ENCODE measurements around the gene DYNC1I2.
"Not testable (repeated sequence)": the region's sequence is repeated elsewhere in the genome, so short reads cannot be mapped to it uniquely, and the experiment has no call there.

The DYNC1I2 gene

GRCh38 chr2:171718720-171719119 is 31.5 kb downstream of the DYNC1I2 start:
- DNase-seq: no peak

- DNase-seq: no peak
These were observed 32.4 kb downstream of the DYNC1I2 start for GRCh38 chr2:171719660-171720059.

- no peak for DNase-seq
These were observed 36.7 kb downstream of the DYNC1I2 start for GRCh38 chr2:171723716-171724683.

- no peak for DNase-seq
These were observed 39.7 kb downstream of the DYNC1I2 start for GRCh38 chr2:171726847-171727450.

GRCh38 chr2:171728989-171729951 is 42.0 kb downstream of the DYNC1I2 start:
- no peak for DNase-seq

- no peak for DNase-seq
These were observed 42.7 kb downstream of the DYNC1I2 start for GRCh38 chr2:171729952-171730317.

GRCh38 chr2:171735991-171736710 is 48.9 kb downstream of the DYNC1I2 start:
- no peak for DNase-seq

- DNase-seq: no peak
These were observed 53.9 kb downstream of the DYNC1I2 start for GRCh38 chr2:171741189-171741588.

- no peak for DNase-seq
These were observed 55.5 kb downstream of the DYNC1I2 start for GRCh38 chr2:171742760-171743159.

GRCh38 chr2:171745141-171745540 is 57.9 kb downstream of the DYNC1I2 start:
- no peak for DNase-seq

GRCh38 chr2:171745806-171746205 is 58.5 kb downstream of the DYNC1I2 start:
- DNase-seq: no peak

- no peak for DNase-seq
These were observed 60.1 kb downstream of the DYNC1I2 start for GRCh38 chr2:171747371-171747770.

- DNase-seq: no peak
These were observed 67.1 kb downstream of the DYNC1I2 start for GRCh38 chr2:171754254-171754939.

GRCh38 chr2:171758762-171759161 is 71.5 kb downstream of the DYNC1I2 start:
- not testable (repeated sequence) for DNase-seq

GRCh38 chr2:171761176-171761575 is 73.9 kb downstream of the DYNC1I2 start:
- DNase-seq: not testable (repeated sequence)

- no peak for DNase-seq
These were observed 75.8 kb downstream of the DYNC1I2 start for GRCh38 chr2:171762879-171763573.

- DNase-seq: no peak
These were observed 76.3 kb downstream of the DYNC1I2 start for GRCh38 chr2:171763602-171764001.

- DNase-seq: no peak
These were observed 84.2 kb downstream of the DYNC1I2 start for GRCh38 chr2:171771463-171771862.

GRCh38 chr2:171772373-171772772 is 85.1 kb downstream of the DYNC1I2 start:
- DNase-seq: no peak

GRCh38 chr2:171774581-171774980 is 87.3 kb downstream of the DYNC1I2 start:
- DNase-seq: not testable (repeated sequence)

- no peak for DNase-seq
These were observed 91.2 kb downstream of the DYNC1I2 start for GRCh38 chr2:171778515-171778914.
